ENCODE results near the gene HSPH1. TPM values are rescaled to one million over a fixed set of nuclear protein-coding genes. Genes with fewer than 3 reads are reported as not detected.

Gene HSPH1
- total RNA-seq, 1 donor from 2014 or later: 114 TPM

GRCh38 chr13:31136724-31137123, 25.0 kb downstream of the HSPH1 start:
- peaks cover 7% of the 10 kb centered on the region for H3K4me1 Mint-ChIP-seq (ENCODE audit: low read depth, unreplicated experiment)
- no peaks in the 10 kb centered on the region for H3K27me3 Mint-ChIP-seq (ENCODE audit: unreplicated experiment)
- no peaks in the 10 kb centered on the region for H3K9me3 Mint-ChIP-seq (ENCODE audit: unreplicated experiment)
- no peak for DNase-seq
- no peaks in the 10 kb centered on the region for H3K36me3 Mint-ChIP-seq (ENCODE audit: unreplicated experiment)
- H3K27ac Mint-ChIP-seq (ENCODE audit: unreplicated experiment): no peak overlapping the region
- H3K4me3 Mint-ChIP-seq (ENCODE audit: unreplicated experiment): no peak overlapping the region
- TF ChIP-seq CTCF (IDR thresholded peaks at IDR 0.05; ENCODE audit: partially characterized antibody, unreplicated experiment): no peak

- Mint-ChIP-seq H3K4me3 (ENCODE audit: unreplicated experiment) (no peak overlapping the region), H3K27me3 (ENCODE audit: unreplicated experiment) (no peaks in the 10 kb centered on the region), H3K36me3 (ENCODE audit: unreplicated experiment) (no peaks in the 10 kb centered on the region), H3K9me3 (ENCODE audit: unreplicated experiment) (peaks cover 3% of the 10 kb centered on the region), H3K4me1 (ENCODE audit: low read depth, unreplicated experiment) (peaks cover 10% of the 10 kb centered on the region), H3K27ac (ENCODE audit: unreplicated experiment) (no peak overlapping the region)
- no peak for TF ChIP-seq CTCF (IDR thresholded peaks at IDR 0.05; ENCODE audit: partially characterized antibody, unreplicated experiment)
- DNase-seq: no peak
Measured at GRCh38 chr13:31134039-31134711, 27.5 kb downstream of the HSPH1 start.

- no peaks in the 10 kb centered on the region for H3K27me3 Mint-ChIP-seq (ENCODE audit: unreplicated experiment)
- no peak overlapping the region for H3K27ac Mint-ChIP-seq (ENCODE audit: unreplicated experiment)
- H3K9me3 Mint-ChIP-seq (ENCODE audit: unreplicated experiment): peaks cover 5% of the 10 kb centered on the region
- H3K36me3 Mint-ChIP-seq (ENCODE audit: unreplicated experiment): peaks cover 5% of the 10 kb centered on the region
- H3K4me1 Mint-ChIP-seq (ENCODE audit: low read depth, unreplicated experiment): peaks cover 10% of the 10 kb centered on the region
- DNase-seq: no peak
- H3K4me3 Mint-ChIP-seq (ENCODE audit: unreplicated experiment): no peak overlapping the region
- no peak for TF ChIP-seq CTCF (IDR thresholded peaks at IDR 0.05; ENCODE audit: partially characterized antibody, unreplicated experiment)
Measured at GRCh38 chr13:31133621-31134020, 28.1 kb downstream of the HSPH1 start.

GRCh38 chr13:31131470-31131961, 30.2 kb downstream of the HSPH1 start:
- Mint-ChIP-seq H3K4me1 (ENCODE audit: low read depth, unreplicated experiment) (peaks cover 10% of the 10 kb centered on the region), H3K9me3 (ENCODE audit: unreplicated experiment) (peaks cover 7% of the 10 kb centered on the region), H3K27ac (ENCODE audit: unreplicated experiment) (no peak overlapping the region), H3K4me3 (ENCODE audit: unreplicated experiment) (no peak overlapping the region), H3K36me3 (ENCODE audit: unreplicated experiment) (peaks cover 9% of the 10 kb centered on the region), H3K27me3 (ENCODE audit: unreplicated experiment) (peaks cover 5% of the 10 kb centered on the region)
- no peak for DNase-seq
- no peak for TF ChIP-seq CTCF (IDR thresholded peaks at IDR 0.05; ENCODE audit: partially characterized antibody, unreplicated experiment)

- no peak for DNase-seq
- Mint-ChIP-seq H3K9me3 (ENCODE audit: unreplicated experiment) (peaks cover 10% of the 10 kb centered on the region), H3K4me1 (ENCODE audit: low read depth, unreplicated experiment) (peaks cover 22% of the 10 kb centered on the region), H3K27ac (ENCODE audit: unreplicated experiment) (no peak overlapping the region), H3K27me3 (ENCODE audit: unreplicated experiment) (peaks cover 10% of the 10 kb centered on the region), H3K4me3 (ENCODE audit: unreplicated experiment) (no peak overlapping the region), H3K36me3 (ENCODE audit: unreplicated experiment) (peaks cover 14% of the 10 kb centered on the region)
- no peak for TF ChIP-seq CTCF (IDR thresholded peaks at IDR 0.05; ENCODE audit: partially characterized antibody, unreplicated experiment)
Measured at GRCh38 chr13:31129419-31129818, 32.3 kb downstream of the HSPH1 start.
